HG03039 (cell line): ENCODE results near the gene SIPA1L3.

ENCODE experiments used
- ATAC-seq: cut with Tn5 transposase; IDR thresholded peaks from one replicate; pipeline ENCODE4 v1.9.1; 2021; ENCODE audit warnings: mild to moderate bottlenecking, moderate library complexity; ENCODE audit not compliant: unreplicated experiment

The SIPA1L3 gene

GRCh38 chr19:37946132-37946531 is 39.1 kb downstream of the SIPA1L3 start:
- ATAC-seq = no peak

- no peak for ATAC-seq
Observed at GRCh38 chr19:37947778-37948177, 40.8 kb downstream of the SIPA1L3 start.

DNA sequence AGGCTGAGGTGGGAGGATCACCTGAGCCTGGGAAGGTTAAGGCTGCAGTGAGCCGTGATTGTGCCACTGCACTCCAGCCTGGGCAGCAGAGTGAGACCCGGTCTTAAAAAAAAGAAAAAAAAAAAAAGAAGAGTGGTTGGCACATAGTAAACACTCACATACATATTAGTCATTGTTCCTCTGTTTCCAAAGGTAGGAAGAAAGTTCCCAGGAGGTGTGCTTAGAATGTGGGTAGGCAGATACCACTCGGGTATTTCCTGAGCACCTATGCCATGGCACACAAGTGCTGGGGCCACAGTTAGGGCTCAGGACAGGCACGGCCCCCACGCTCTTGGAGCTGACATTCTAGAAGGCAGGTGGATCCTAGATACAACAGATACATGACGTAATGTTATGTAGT is 41.4 kb downstream of the SIPA1L3 start:
- ATAC-seq = no peak

DNA sequence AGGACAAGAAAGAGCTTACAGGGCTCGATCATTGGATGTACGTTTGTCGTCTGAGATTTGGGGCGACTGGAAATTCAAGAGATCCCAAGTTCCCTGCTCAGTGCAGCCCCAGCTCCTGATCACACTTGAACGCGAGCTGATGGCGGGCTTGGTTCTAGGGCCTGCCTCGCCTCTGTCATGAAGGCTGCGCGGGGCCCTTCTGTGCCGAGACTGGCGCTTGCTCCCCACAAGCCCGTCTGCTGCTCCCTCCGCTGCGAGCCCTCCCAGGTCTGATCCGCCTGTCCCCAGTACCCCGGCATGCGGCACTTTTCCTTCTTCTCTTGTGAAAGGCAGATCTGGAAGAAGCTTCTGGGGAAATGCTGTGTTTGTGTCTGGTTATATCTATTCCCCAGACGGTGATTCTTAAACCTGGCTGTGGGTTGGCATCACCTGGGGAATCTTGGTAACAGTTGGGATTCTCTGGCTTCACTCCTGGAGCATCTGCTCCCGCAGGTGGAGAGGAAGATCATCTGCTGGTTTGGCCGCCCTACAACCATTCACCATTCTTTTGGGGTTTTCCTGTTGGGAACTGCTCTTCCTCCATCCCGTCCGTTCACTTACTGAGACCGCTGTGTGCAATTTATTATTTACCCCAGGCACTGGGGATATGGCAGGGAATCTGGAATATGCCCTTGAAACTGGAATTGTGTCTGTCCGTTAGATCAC is 43.6 kb downstream of the SIPA1L3 start:
- ATAC-seq = no peak

DNA sequence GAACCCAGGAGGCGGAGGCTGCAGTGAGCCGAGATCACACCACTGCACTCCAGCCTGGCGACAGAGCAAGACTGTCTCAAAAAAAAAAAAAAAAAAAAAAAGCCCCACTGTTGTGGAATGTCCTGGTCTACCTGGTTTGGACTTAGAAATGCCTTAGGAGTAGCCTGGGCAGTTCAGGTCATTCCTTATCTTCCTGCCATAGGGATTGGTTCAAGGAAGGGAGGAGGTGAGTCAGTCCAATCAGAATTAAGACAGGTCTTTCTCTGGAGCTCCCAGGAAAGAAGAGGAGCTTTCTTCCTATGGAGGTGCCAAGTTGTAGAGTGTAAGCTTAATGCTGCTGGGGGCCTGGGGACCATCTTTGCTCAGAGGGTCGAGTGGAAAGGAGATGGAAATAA is 44.8 kb downstream of the SIPA1L3 start:
- ATAC-seq = no peak

- no peak for ATAC-seq
Observed at GRCh38 chr19:37953171-37953917, 46.3 kb downstream of the SIPA1L3 start.

DNA sequence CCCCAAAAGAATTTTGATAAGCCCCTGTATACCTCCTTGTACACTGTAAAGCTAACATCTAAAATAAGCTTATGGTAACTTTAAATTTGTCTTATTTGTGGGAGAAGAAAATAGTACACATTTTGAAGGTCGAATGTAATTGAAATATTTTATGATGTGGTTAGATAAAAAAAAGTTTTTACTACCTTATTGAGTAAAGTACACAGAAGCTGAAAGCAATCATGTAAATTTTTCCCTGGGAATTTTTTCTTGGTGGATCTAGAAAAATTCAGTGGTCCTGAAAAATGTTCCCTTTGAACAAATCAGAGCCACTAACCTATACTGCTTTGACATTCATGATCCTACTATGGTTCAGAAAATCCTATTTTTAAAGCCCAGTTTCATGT is 46.9 kb downstream of the SIPA1L3 start:
- ATAC-seq = no peak

GRCh38 chr19:37954421-37954874 is 47.4 kb downstream of the SIPA1L3 start:
- ATAC-seq = no peak

DNA sequence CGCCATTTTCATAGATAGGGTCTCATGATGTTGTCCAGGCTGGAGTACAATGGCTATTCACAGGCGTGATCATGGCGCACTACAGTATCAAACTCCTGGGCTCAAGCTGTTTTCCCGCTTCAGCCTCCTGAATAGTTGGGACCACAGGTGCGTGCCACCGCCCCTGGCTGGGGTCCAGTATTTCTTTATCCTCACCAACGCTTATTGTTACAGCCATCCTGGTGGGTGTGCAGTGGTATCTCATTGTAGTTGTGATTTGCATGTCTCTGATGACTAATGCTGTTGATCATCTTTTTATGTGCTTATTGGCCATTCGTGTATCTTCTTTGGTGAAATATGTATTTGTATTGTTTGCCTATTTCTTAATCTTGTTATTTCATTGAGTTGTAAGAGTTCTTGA is 49.0 kb downstream of the SIPA1L3 start:
- ATAC-seq = no peak

- no peak for ATAC-seq
Observed at GRCh38 chr19:37957176-37957575, 50.2 kb downstream of the SIPA1L3 start.

- ATAC-seq = no peak
Observed at GRCh38 chr19:37959665-37960114, 52.7 kb downstream of the SIPA1L3 start.

DNA sequence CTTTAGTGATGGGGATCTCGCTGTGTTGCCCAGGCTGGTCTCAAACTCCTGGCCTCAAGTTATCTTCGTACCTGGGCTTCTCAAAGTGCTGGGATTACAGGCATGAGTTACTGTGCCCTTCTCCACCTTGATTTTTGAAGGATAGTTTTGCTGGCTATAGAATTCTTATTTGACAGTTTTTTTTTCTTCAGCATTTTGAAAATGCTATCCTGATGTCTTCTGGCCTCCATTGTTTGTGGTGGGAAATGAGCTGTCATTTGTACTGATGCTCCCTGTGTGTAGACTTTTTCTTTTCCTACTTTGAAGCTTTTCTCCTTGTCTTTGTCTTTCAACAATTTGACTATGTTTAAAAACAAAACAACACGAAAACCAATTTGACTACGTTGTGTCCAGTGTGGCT is 54.2 kb downstream of the SIPA1L3 start:
- ATAC-seq = no peak

DNA sequence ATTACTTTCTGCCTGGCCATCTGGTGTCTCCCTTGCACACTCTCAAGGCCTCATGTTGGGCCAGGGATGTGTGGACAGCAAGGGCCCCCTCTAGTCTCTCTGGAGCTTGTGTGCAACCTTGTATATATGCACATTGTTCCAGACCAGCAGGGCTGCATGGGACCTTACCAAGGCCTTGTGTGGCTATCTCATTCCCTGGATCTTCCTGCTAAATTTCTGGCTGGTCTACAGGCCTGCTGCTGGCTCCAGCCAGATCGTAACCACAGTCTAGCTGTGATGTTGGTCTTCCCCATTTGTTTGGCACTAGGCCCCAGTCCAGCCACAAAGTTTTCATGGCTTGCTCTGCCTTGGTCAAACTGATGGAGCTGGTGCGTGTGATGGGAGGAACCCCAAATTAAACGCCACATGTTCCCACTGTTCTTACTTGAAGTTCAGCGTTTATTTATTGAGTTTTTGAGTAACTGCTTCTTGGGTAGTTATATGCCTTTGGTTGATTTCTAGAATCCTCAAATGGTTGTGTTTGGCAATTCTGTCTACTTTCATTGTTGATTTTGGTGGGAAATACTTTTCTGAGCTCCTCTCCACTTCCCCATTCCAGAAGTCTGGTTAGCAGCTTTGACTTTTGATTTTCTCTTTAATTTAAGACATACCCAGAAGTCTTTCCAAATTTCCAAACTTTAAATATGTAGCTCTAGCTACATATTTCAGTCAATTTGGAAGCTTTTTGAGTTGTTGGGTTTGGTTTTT is 56.4 kb downstream of the SIPA1L3 start:
- no peak for ATAC-seq

DNA sequence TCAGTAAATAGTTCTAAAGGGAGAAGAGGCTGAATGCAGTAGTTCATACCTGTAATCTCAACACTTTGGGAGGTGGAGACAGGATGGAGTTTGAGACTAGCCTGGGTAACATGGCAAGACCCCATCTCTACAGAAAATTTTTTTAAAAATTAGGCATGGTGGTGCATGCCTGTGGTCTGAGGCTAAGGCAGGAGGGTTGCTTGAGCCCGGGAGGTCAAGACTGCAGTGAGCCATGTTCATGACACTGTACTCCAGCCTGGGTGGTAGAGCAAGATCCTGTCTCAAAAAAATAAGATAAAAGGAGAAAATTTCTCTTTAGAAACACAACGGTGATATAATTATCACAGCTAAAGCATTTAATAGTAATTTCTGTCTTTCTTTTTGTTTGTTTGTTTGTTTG is 57.1 kb downstream of the SIPA1L3 start:
- ATAC-seq = no peak

DNA sequence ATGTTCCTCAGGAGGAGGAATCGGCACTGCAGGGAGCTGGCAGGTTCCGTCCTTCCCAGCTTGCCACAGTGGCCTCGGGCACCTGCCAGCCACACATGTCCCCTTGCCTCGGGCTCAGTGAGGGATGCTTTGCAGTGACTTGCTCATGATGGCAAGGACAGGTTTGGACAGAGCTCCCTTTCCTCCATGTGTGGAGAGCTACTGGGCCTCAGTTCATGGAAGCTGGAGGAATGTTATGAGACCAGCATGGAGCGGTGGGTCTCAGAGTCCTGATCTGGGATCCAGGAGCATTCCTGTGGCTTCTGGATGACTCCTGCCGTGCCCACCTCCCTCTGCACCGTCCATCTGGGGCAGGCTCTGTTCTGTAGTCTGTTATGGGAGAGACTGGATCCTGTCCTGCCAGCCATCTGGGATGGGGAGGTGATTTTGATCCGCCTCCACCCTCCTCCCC is 59.2 kb downstream of the SIPA1L3 start:
- ATAC-seq = no peak

DNA sequence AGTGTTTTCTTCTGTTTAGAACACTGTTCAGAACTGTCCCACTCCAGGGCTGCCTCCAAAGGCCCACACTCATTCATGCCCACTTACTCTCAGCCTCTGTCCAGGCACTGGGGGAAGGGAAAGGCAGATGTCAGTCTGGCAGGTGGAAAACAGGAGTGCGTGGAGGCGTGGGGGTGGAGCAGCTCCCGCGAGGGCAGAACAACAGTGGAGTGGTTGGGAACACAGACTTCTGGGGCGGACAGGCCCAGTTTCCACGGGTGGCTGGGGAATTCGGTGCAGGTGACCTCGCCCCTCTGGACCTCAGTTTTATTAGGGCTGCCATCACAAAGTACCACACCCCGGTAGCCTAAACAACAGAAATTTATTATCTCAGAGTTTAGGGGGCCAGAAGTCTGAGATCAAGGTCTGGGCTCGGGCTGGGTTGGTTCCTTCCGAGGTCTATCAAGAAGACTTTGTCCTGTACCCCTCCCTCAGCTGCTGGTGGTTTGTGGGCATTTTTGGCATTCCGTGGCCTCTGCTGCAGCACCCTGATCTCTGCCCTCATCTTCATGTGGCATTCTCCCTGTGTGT is 59.7 kb downstream of the SIPA1L3 start:
- ATAC-seq = no peak

GRCh38 chr19:37969695-37970094 is 62.7 kb downstream of the SIPA1L3 start:
- ATAC-seq = no peak

- no peak for ATAC-seq
Observed at GRCh38 chr19:37970699-37971098, 63.7 kb downstream of the SIPA1L3 start.

DNA sequence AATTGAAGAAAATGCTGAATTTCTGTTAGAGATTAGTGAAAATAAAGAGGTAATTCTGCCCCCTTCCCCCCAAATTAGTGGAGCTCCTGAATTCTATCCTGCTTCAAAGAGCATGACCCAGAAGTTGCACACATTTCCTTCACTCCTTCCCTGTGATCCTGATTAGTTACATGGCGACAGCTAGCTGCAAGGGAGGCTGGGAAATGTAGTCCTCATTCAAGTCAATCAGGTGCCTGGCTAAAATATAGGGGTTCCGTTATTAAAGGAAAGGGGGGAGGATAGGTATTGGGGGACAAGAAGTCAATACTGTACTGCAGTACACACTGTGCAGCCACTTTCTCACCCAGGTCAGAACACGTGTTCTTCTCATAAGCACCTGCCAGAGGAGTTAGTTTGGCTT is 65.8 kb downstream of the SIPA1L3 start:
- no peak for ATAC-seq

GRCh38 chr19:37973666-37974065 is 66.7 kb downstream of the SIPA1L3 start:
- ATAC-seq = no peak

DNA sequence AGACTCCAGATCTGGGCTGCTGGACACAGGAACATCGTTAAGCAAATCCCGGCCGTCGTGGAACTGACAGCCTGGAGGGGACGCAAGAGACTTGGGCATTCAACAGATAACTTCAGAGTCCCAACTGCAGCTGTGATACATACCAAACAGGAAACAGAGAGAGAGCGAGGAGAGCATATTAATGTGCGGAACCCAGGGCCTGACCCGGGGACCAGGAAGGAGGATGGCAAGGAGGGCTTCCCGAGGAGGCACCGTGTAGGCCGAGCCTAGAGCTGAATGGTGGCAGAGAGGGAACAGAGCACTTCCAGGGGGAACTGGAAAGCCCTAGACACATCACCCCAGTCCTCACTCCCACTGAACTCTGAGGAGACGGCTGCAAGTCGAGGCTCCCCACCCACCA is 68.1 kb downstream of the SIPA1L3 start:
- no peak for ATAC-seq
